GM12801 (cell line): ENCODE results near the gene ZNF35.

Experiments
- TF ChIP-seq, protein P1 (sequence below): IDR thresholded peaks from one replicate; pipeline ENCODE4 v1.5.1; 2011; ENCODE audit warnings: control low read depth; ENCODE audit not compliant: insufficient read length; ENCODE audit errors: extremely low read depth

ZNF35 gene

DNA sequence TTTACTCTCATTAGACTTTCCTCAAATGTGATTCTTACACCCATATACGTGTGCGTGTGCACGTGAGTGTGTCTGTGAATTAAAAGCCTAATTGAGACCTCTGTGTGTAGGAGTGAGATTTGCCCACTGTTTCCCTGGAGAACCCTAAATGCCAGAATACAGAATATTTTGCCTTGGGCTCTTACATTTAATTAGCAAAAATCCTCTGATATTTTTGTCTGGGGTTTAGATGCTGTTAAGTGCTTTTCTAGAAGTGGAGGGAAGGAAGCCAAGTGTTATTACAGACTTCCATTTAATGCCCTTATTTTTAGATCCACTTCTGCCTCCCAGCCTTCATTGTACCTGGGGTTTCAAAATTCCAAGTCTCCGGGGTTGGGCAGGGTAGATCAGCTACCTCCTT, 17.8 kb downstream of the ZNF35 start:
- TF ChIP-seq, protein P1, sequence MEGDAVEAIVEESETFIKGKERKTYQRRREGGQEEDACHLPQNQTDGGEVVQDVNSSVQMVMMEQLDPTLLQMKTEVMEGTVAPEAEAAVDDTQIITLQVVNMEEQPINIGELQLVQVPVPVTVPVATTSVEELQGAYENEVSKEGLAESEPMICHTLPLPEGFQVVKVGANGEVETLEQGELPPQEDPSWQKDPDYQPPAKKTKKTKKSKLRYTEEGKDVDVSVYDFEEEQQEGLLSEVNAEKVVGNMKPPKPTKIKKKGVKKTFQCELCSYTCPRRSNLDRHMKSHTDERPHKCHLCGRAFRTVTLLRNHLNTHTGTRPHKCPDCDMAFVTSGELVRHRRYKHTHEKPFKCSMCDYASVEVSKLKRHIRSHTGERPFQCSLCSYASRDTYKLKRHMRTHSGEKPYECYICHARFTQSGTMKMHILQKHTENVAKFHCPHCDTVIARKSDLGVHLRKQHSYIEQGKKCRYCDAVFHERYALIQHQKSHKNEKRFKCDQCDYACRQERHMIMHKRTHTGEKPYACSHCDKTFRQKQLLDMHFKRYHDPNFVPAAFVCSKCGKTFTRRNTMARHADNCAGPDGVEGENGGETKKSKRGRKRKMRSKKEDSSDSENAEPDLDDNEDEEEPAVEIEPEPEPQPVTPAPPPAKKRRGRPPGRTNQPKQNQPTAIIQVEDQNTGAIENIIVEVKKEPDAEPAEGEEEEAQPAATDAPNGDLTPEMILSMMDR: no peak

GRCh38 chr3:44669760-44670159, 21.2 kb downstream of the ZNF35 start:
- TF ChIP-seq, protein P1: no peak

GRCh38 chr3:44674211-44674610, 25.7 kb downstream of the ZNF35 start:
- TF ChIP-seq, protein P1: no peak

DNA sequence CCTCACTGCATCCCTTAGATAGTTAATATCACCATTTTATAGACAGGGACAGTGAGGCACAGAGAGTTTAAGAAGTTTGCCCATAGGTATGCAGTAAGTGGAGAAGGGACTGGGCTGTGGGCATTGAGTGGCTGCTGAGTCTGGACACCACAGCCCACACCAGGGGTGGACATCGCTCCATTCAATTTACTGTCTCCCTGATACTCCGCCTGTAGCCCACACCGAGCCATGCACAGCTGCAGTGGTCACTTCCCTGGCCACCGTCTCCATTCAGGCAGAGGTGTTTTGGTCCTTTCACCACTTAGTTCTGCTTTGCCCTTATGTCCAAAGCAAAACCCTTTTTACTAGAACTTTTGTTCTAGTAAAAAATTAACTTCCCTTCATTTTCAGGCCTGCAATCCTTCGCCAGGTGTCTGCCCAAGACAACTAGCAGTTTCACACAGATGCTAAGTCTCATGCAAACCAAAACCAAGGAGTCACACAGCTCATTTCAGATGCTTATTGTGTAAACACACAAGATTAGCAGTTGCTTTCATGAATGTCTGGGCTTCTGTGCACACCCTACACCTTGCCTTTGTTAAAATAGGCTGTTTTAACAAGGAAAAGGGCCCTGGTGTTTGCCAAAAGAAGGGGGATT, 30.1 kb downstream of the ZNF35 start:
- TF ChIP-seq, protein P1: no peak

- TF ChIP-seq, protein P1: no peak
These were observed 32.5 kb downstream of the ZNF35 start for GRCh38 chr3:44680921-44681455.

- TF ChIP-seq, protein P1: no peak
These were observed 33.8 kb downstream of the ZNF35 start for GRCh38 chr3:44682182-44682896.

DNA sequence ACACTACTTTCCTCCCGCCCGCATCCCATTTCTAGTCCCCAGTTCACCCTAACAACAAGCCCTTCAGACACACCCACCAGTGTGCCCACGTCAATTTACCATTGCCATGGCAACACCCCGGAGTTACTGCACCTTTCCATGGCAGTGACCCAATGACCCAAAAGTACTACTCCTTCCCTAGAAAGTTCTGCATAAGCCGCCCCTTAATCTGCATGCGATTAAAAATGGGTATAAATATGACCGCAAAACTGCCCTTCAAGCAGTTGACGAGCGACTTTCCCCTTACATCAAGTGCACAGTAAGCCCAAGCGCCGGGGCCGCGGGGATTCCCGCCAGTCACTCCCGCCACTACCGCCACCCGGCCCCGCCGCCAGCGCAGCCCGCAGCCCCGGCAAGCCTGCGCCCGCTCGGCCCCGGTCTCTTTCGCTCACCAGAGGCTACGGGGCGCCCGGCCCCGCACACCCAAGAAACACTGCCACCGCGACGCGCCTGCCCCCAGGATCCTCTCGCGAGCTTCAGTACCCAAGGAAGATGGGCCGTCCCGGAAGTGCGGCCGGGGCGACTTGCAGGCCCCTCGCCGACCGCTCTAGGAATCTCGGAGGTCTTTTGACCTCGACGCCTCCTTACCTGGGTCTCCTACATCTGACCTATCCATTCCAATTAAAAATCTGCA, 36.7 kb downstream of the ZNF35 start:
- TF ChIP-seq, protein P1: no peak
